TTC549 (cell line): ENCODE measurements around the gene CSNK2A3.
"Not testable (repeated sequence)": the region's sequence is repeated elsewhere in the genome, so short reads cannot be mapped to it uniquely, and the experiment has no call there.

Experiments
- FAIRE-seq: peaks from 2 replicates; lab custom pipeline; 2012; peaks lifted over from hg19 to GRCh38; lab: Jason Lieb, UNC

The CSNK2A3 gene

GRCh38 chr11:11379661-11380060 lies 26.6 kb upstream of the CSNK2A3 start:
- no peak for FAIRE-seq

- FAIRE-seq = no peak
These were observed 25.3 kb upstream of the CSNK2A3 start for GRCh38 chr11:11378184-11378940.

GRCh38 chr11:11374358-11375148 lies 21.5 kb upstream of the CSNK2A3 start:
- no peak for FAIRE-seq

GRCh38 chr11:11373934-11374333 lies 20.9 kb upstream of the CSNK2A3 start:
- FAIRE-seq = no peak

GRCh38 chr11:11372461-11372860 lies 19.4 kb upstream of the CSNK2A3 start:
- FAIRE-seq = no peak

- no peak for FAIRE-seq
These were observed 17.9 kb upstream of the CSNK2A3 start for GRCh38 chr11:11370962-11371303.

GRCh38 chr11:11370255-11370961 lies 17.4 kb upstream of the CSNK2A3 start:
- FAIRE-seq = no peak

GRCh38 chr11:11366793-11367192 lies 13.7 kb upstream of the CSNK2A3 start:
- FAIRE-seq = no peak

GRCh38 chr11:11363674-11364073 lies 10.6 kb upstream of the CSNK2A3 start:
- no peak for FAIRE-seq

GRCh38 chr11:11359611-11360010 lies 6.6 kb upstream of the CSNK2A3 start:
- FAIRE-seq = no peak

- FAIRE-seq = no peak
These were observed 3.8 kb upstream of the CSNK2A3 start for GRCh38 chr11:11356842-11357241.

GRCh38 chr11:11351851-11352250 lies 1.2 kb downstream of the CSNK2A3 start:
- FAIRE-seq = not testable (repeated sequence)

- FAIRE-seq = no peak
These were observed 1.9 kb downstream of the CSNK2A3 start for GRCh38 chr11:11351042-11351586.

- no peak for FAIRE-seq
These were observed 3.1 kb downstream of the CSNK2A3 start for GRCh38 chr11:11349870-11350337.

- no peak for FAIRE-seq
These were observed 3.8 kb downstream of the CSNK2A3 start for GRCh38 chr11:11349106-11349825.

- FAIRE-seq = no peak
These were observed 4.7 kb downstream of the CSNK2A3 start for GRCh38 chr11:11348303-11348702.

GRCh38 chr11:11347592-11347991 lies 5.5 kb downstream of the CSNK2A3 start:
- FAIRE-seq = no peak

GRCh38 chr11:11346303-11346702 lies 6.7 kb downstream of the CSNK2A3 start:
- no peak for FAIRE-seq

GRCh38 chr11:11345099-11345498 lies 8.0 kb downstream of the CSNK2A3 start:
- no peak for FAIRE-seq

GRCh38 chr11:11344045-11344444 lies 9.0 kb downstream of the CSNK2A3 start:
- FAIRE-seq = no peak

GRCh38 chr11:11338304-11338703 lies 14.7 kb downstream of the CSNK2A3 start:
- no peak for FAIRE-seq

GRCh38 chr11:11336664-11337063 lies 16.4 kb downstream of the CSNK2A3 start:
- no peak for FAIRE-seq
